ENCODE results near the gene AGBL5.

Gene AGBL5

DNA sequence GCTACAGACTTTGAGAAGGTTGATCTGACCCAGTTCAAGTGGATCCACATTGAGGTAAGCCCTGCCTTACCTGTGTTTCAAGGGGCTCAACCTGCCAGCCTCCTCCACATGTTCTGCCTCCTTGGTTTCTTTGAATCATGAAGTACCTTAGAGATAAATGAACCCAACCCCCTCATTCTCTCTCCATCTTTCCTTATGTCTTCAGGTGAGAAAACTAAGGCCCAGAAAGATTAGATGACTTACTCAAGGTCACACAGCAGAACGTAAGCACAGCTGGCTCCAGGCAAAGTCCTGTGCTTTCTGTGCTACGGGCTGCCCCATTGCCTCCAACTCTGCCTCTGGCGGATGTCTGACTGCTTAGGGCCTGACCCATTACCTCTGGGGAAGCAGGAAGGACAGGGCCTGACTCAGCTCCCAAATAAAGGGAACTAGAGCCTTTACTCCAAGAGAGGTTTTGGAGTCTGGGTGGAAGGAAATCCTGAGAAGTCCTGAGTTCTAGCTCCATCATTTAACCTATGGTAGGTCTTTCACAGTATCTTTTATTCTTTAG is 45.4 kb downstream of the AGBL5 start (continued):
- TF ChIP-seq ZNF791 (tag by site-specific recombination; IDR thresholded peaks at IDR 0.05) = no peak
- no peak for TF ChIP-seq ZBTB21 (tag by site-specific recombination; IDR thresholded peaks at IDR 0.05)
- no peak for TF ChIP-seq ZBTB20 (tag by site-specific recombination; IDR thresholded peaks at IDR 0.05)

DNA sequence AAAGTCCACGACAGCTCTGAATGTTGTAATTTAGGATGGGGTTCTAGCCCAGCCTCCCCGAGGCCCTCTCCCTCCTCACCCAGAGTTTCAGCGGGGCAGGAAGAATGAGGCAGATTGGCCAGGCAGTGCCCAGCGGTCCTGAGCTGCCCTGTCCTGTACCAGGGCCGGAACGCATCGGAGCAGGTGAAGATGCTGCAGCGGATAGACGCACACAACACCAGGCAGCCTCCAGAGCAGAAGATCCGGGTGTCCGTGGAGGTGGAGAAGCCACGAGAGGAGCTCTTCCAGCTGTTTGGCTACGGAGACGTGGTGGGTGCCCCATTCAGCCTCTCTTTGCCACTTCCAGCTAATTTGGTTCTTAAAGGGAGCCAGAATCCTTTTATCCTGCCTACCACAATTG is 45.9 kb downstream of the AGBL5 start:
- H3K4me3 ChIP-seq (ENCODE audit: low read depth, low read length) = no peak overlapping the region
- no peaks in the 10 kb centered on the region for H3K9me3 ChIP-seq (ENCODE audit: control insufficient read depth, insufficient read depth, low read depth, low read length)
- ChIA-PET CTCF (interaction anchor here (0.6 to 7.0 kb wide), 16 partner anchors 8 to 252 kb away, joined by 3 to 44 read pairs (median 4); partner anchors contain the start of gene KHK), POLR2A (interaction anchor here (0.5 to 1.8 kb wide), 4 partner anchors 10 to 47 kb away, joined by 3 to 7 read pairs (median 4); partner anchors contain the start of genes KHK and PREB)
- TF ChIP-seq SP2 (tag by site-specific recombination; IDR thresholded peaks at IDR 0.05) = no peak
- no peak for TF ChIP-seq ZNF398 (tag by site-specific recombination; IDR thresholded peaks at IDR 0.05)
- H3K4me1 ChIP-seq (ENCODE audit: control insufficient read depth, insufficient read depth, low read length) = no peaks in the 10 kb centered on the region
- H3K27ac ChIP-seq (ENCODE audit: extremely low read depth, low read depth, low read length) = no peak overlapping the region
- H3K36me3 ChIP-seq (ENCODE audit: control insufficient read depth in 2 of 2, insufficient read depth in 1 of 2, low read length in 2 of 2) = peaks cover 0 to 48% of the 10 kb centered on the region in 2 experiments; a peak in 1 of 3 replicates

GRCh38 chr2:27099334-27099955 is 48.0 kb downstream of the AGBL5 start:
- POLR2A ChIA-PET = no interaction called here
- TF ChIP-seq ZBTB6 (tag by site-specific recombination; IDR thresholded peaks at IDR 0.05) (peak; percentile 72), ZNF174 (tag by site-specific recombination; IDR thresholded peaks at IDR 0.05) (no peak)
- TF ChIP-seq, protein P1, sequence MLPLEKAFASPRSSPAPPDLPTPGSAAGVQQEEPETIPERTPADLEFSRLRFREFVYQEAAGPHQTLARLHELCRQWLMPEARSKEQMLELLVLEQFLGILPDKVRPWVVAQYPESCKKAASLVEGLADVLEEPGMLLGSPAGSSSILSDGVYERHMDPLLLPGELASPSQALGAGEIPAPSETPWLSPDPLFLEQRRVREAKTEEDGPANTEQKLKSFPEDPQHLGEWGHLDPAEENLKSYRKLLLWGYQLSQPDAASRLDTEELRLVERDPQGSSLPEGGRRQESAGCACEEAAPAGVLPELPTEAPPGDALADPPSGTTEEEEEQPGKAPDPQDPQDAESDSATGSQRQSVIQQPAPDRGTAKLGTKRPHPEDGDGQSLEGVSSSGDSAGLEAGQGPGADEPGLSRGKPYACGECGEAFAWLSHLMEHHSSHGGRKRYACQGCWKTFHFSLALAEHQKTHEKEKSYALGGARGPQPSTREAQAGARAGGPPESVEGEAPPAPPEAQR (tag by site-specific recombination; IDR thresholded peaks at IDR 0.05) = no peak
- CTCF ChIA-PET = interaction anchor here (0.5 to 7.0 kb wide), 15 partner anchors 9 to 203 kb away, joined by 3 to 44 read pairs (median 6); partner anchors contain the start of genes ABHD1 and KHK

GRCh38 chr2:27100036-27100435 is 48.6 kb downstream of the AGBL5 start:
- ChIA-PET POLR2A (no interaction called here), CTCF (interaction anchor here (0.6 to 7.0 kb wide), 10 partner anchors 8 to 203 kb away, joined by 3 to 44 read pairs (median 6); partner anchors contain the start of gene KHK)
- no peaks in the 10 kb centered on the region for H3K4me1 ChIP-seq (ENCODE audit: control insufficient read depth, insufficient read depth, low read length)
- peaks cover 0 to 29% of the 10 kb centered on the region in 2 experiments; a peak in 1 of 3 replicates for H3K36me3 ChIP-seq (ENCODE audit: control insufficient read depth in 2 of 2, insufficient read depth in 1 of 2, low read length in 2 of 2)
- no peak overlapping the region for H3K27ac ChIP-seq (ENCODE audit: extremely low read depth, low read depth, low read length)
- TF ChIP-seq ZNF501 (tag by site-specific recombination; IDR thresholded peaks at IDR 0.05) (no peak), ZNF221 (tag by site-specific recombination; IDR thresholded peaks at IDR 0.05; ENCODE audit: borderline replicate concordance) (no peak), CTCF (tag by site-specific recombination; IDR thresholded peaks at IDR 0.05) (no peak), ZNF362 (tag by site-specific recombination; IDR thresholded peaks at IDR 0.05) (no peak)
- H3K9me3 ChIP-seq (ENCODE audit: control insufficient read depth, insufficient read depth, low read depth, low read length) = no peaks in the 10 kb centered on the region
- H3K4me3 ChIP-seq (ENCODE audit: low read depth, low read length) = no peak overlapping the region

More at GRCh38 chr2:27099334-27099955, 48.0 kb downstream of the AGBL5 start:
- Histone ChIP-seq H3K36me3 (ENCODE audit: control insufficient read depth in 2 of 2, insufficient read depth in 1 of 2, low read length in 2 of 2) (peaks cover 0 to 33% of the 10 kb centered on the region in 2 experiments; a peak in 1 of 3 replicates), H3K4me1 (ENCODE audit: control insufficient read depth, insufficient read depth, low read length) (no peaks in the 10 kb centered on the region), H3K27ac (ENCODE audit: extremely low read depth, low read depth, low read length) (no peak overlapping the region), H3K9me3 (ENCODE audit: control insufficient read depth, insufficient read depth, low read depth, low read length) (no peaks in the 10 kb centered on the region), H3K4me3 (ENCODE audit: low read depth, low read length) (no peak overlapping the region)

All from HEK293 (cell line).